CD4-positive, alpha-beta T cell treated with Interleukin-17A for 4 hours (primary cell): ENCODE results near the gene AP1S2.
"Not testable (repeated sequence)": the region's sequence is repeated elsewhere in the genome, so short reads cannot be mapped to it uniquely, and the experiment has no call there.

Experiments
- DNase-seq: peaks from one replicate; pipeline ENCODE4 v3.0.0-alpha.2; 2020; ENCODE audit warnings: mixed read lengths

AP1S2 gene

DNA sequence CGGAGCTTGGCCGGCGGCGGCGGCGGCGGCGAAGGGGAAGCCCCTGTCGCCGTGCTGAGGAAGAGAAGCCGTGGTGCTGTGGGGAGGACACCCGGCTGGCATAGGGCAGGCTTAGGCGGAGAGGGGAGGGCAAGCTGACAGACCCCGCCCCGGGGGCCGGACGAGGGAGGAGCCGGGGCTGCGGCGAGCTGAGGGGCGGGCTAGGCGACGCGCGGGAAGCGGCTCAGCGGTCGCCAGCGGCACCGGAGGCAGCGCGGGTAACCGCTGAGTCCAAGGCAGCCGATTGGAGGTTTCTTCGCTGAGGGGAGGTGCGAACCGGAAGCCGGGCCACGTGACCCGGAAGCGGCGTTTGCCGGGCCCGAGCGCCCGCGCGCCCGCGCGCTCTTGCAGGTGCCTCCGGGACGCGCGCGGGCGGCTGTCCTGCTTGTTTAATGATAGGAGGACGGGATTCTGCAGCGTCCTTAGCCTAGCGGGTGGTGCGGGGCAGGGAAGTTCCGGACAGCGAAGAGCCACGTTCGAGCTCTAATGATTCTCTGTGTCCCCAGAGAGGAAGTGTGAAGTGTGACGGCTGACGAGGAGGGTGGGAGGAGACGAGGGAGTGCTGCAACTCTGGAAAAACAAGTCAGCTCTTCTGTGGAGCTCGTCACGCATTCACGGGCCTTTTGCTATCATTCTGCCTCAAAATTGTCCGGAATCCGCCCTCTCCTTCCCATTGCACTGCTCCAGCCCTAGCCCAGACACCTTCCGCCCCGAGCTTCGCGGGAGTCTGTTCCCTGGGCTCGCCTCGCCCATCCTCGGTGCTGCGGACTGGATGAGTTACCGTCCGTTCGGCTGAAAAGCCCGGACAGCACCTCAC, at the start of gene AP1S2:
TSS of gene AP1S2 (minus strand) at position 102 of the 856 bp plus-strand sequence. CDS start 2,289 bp downstream, outside the sequence.
- DNase-seq = peak; percentile 98

- DNase-seq = no peak
Observed at GRCh38 chrX:15903186-15903681, 48.6 kb upstream of the AP1S2 start.

DNA sequence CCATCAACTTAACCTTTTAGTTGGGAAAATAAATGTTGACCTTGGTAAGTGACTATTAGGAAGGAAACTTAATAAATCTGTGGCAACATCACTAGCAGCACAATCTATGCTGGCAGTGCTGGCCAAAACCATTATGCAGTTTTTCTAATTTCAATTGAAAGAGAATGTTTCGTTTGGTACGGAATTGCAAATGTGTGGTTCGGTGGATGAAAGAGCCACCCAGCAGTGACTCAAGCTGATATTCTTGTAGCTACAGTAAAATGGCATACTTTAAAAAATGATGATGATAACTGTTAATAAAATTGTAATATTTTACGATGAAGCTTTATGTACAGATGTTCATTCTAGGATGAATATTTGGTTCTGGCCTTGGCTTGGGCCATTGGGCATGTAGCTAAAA, 40.7 kb upstream of the AP1S2 start:
- no peak for DNase-seq

DNA sequence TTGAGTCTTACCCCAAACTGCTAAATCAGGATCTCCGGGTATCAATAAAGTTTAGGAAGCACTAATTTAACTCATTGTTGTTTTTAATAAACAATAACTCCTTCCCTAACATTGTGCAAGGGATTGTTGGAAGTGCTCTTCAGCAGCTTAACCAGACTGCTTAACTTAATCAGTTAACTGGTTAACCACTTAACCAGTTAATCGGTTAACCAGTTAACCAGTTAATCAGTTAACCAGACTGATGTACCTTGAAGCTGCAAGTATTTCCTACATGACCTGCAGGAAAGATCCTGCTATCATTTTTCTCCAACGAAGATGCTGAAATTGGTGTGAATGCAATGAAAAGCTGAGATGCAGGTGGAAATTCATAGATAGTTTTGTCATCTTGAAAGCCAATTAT, 40.1 kb upstream of the AP1S2 start:
- no peak for DNase-seq

GRCh38 chrX:15890463-15890862, 35.9 kb upstream of the AP1S2 start:
- no peak for DNase-seq

DNA sequence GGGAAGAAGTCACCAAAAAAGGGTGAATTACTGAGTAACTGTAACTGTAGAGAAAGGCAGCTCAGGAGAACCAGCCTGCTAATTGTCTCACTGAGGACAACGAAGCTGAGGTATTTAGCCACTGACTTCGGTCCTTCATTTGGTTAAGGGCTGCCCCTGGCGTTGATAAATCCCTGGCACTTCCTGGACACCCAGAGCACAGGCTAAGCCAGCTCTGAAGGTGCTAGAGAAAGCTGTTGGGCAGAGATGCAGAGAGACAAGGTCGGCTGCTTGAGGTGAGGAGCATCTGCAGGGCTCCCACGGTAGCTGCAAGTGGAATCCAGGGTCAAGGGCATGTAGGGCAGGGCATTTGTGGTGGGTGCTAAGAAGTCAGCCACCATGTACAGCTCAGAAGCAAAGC, 33.4 kb upstream of the AP1S2 start:
- DNase-seq = no peak

DNA sequence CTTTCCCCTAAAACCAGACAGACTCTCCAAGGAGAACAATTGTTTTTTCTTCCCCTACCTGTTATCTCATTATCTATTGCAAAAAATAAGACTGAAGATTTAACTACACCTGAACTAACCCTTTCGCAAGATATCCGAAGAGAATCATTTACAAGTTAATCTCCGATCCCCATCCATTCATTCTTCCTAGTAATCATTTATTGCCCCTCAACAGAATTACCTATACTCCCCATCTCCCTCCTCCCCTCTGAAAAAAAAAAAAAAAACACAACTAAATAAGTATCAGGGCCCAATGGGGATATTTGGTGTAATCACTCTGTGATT, 28.9 kb upstream of the AP1S2 start:
- DNase-seq = no peak

GRCh38 chrX:15882704-15883539, 28.3 kb upstream of the AP1S2 start:
- no peak for DNase-seq

- no peak for DNase-seq
Observed at GRCh38 chrX:15881381-15881897, 26.8 kb upstream of the AP1S2 start.

DNA sequence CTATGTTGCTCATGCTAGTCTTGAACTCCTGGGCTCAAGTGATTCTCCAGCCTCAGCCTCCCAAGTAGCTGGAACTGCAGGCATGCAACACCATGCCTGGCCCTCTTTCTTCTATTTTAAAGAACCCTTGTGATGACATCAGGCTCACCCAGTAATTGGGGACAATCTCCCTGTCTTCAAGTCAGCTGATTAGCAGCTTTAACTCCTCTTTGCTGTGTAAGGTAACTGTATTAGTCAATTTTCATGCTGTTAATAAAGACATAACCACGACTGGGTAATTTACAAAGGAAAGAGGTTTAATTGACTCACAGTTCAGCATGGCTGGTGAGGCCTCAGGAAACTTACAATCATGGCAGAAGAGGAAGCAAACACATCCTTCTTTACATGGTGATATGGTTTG, 23.3 kb upstream of the AP1S2 start:
- DNase-seq = not testable (repeated sequence)

- no peak for DNase-seq
Observed at GRCh38 chrX:15877380-15877779, 22.8 kb upstream of the AP1S2 start.

GRCh38 chrX:15874672-15875071, 20.1 kb upstream of the AP1S2 start:
- DNase-seq = no peak

DNA sequence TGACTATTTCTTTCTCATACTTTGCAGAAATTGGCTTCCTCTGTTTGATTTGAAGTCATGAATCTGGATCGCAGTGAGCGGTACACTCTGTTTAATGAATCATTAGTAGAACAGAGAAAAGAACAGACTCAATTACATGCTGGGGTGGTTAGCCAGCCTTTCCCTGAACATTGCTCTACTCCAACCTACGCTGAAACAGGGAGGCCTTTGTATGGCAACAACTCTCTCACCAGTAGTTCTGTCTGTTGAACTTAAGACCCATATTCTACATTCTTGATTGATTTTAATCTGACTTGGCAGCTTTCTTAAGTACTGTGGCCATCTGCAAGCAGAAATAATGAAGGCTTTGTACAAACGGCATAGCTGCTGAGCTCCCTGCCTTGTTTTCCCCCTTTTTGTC, 19.0 kb upstream of the AP1S2 start:
- no peak for DNase-seq

DNA sequence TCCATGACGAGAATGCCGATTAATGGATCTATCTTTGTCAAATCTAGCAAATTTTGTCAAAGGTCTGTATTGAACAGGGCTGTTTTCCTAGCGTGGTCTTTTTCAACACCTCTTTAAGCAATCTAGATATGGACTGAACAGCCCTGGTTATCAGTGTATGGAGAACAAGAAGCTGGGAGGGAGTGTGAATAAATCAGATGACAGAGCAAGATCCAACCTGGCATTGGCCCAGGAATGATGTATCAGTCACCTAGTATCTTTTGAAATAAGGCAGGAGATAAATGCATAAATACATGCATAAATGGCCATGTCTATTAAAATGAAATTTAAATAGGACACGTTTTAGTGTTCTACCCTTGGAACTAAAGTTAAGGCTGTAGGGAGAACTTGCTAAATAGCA, 15.7 kb upstream of the AP1S2 start:
- no peak for DNase-seq

DNA sequence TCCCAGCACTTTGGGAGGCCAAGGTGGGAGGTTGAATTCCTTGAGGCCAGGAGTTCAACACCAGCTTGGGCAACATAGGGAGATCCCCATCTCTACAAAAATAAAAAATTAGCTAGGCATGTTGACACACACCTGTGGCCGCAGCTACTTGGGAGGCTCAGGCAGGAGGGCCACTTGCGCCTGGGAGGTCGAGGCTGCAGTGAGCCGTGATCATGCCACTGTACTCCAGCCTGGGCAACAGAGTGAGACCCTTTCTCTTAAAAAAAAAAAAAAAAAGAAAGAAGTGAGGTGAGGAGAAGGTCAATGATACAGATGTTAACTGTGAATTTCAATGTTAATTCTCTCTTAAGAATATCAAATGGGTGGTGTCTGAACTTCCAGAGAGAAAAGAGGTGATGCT, 15.1 kb upstream of the AP1S2 start:
- DNase-seq = no peak

DNA sequence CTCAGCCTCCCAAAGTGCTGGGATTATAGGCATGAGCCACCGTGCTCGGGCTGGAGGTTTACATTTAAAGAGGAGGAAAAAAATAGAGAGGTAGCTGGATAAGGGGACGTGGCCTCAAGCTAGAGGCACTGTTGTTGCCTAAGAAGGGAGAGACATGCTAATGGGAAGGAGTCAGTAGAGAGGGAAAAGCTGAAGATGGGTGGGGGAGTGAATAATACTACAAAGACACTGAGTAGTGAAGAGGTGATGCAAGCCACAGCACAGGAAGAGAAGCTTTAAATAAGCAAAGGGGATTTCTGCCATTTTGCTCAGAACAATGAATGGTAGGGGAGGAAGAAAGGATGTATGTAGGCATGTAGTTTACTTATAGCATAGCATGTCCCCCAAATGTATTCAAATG, 11.5 kb upstream of the AP1S2 start:
- no peak for DNase-seq

DNA sequence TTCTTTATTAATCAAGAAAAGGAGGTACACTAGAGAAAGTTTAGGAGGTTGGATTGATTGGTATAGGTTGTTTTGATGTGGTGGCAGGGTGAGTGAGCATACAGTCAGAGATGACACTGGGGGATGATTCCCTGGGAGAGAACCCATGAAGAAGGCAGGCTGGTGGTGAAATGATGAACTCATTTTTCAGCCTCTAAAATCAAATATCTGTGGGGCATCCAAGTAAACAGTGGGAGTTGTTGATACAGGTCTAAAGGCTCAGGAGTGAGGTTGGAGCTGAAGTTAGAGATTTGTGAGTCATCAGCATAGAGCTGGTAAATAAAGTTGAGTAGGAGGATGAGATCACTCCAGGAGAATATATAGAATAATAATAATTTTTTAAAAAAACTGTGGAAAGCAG, 10.0 kb upstream of the AP1S2 start:
- DNase-seq = no peak

- DNase-seq = no peak
Observed at GRCh38 chrX:15864023-15864422, 9.4 kb upstream of the AP1S2 start.

GRCh38 chrX:15860921-15861320, 6.3 kb upstream of the AP1S2 start:
- DNase-seq = no peak

GRCh38 chrX:15858051-15858450, 3.4 kb upstream of the AP1S2 start:
- DNase-seq = no peak

GRCh38 chrX:15856636-15857035, 2.0 kb upstream of the AP1S2 start:
- no peak for DNase-seq

DNA sequence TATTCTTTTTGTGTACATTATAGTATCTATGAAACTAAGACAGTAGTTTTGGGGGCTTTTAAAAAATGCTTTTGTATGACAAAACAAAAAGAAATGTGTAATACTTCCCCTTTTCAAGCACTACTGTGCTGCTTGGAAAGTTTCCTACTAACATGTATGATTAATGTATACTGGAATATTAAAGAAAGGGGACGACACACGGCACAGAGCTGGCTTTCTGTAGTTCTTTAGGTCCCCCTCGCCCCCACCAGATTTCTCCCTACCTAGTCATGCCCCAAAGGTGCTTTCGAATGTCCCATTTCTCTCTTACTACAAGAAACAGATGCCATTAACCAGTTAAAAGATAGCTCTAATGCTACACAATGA, 1.6 kb upstream of the AP1S2 start:
- DNase-seq = no peak

- no peak for DNase-seq
Observed at GRCh38 chrX:15855568-15856221, 1.1 kb upstream of the AP1S2 start.
